C4-2B (cell line): ENCODE measurements around the gene HCAR3.

ENCODE experiments used
- CTCF ChIP-seq: fragments of 450-650 bp; conservative IDR thresholded peaks from 2 replicates; pipeline ENCODE4 v1.5.1; 2017; ENCODE audit warnings: mild to moderate bottlenecking
- ZFX ChIP-seq: fragments of 450-650 bp; IDR thresholded peaks from 2 replicates; pipeline ENCODE4 v1.6.1; 2017

- TF ChIP-seq CTCF (no peak), ZFX (no peak)
These were observed 16.0 kb upstream of the HCAR3 start for GRCh38 chr12:122732611-122733010.
